OCI-LY3 (cell line): ENCODE results near the gene SKIDA1.
"Not testable (repeated sequence)": the region's sequence is repeated elsewhere in the genome, so short reads cannot be mapped to it uniquely, and the experiment has no call there.

ENCODE experiments used
- H2AFZ ChIP-seq: fragments of 200-600, 300-600 bp; shearing (Covaris generic); 2 replicates; pipeline ENCODE4 v1.6.0; 2014; ENCODE audit warnings: antibody characterized with exemption, low read depth, low read length
- H3K27ac ChIP-seq: fragments of 200-600, 300-600 bp; sonication (generic); 2 replicates; pipeline ENCODE4 v1.5.1; 2014; ENCODE audit warnings: mild to moderate bottlenecking, low read length, moderate library complexity, mixed read lengths
- H3K27me3 ChIP-seq: fragments of 200-600, 300-600 bp; sonication (generic); 2 replicates; pipeline ENCODE4 v1.6.1; 2014; ENCODE audit warnings: low read depth, low read length, mixed read lengths
- H3K36me3 ChIP-seq: fragments of 200-600, 300-600 bp; sonication (generic); replicated peaks from 2 replicates; pipeline ENCODE3; 2014; ENCODE audit warnings: low read depth, low read length, mixed read lengths
- H3K4me1 ChIP-seq: fragments of 300-600, 200-600 bp; sonication (generic); 2 replicates; pipeline ENCODE4 v1.6.1; 2014; ENCODE audit warnings: low read length, mixed read lengths
- H3K4me2 ChIP-seq: fragments of 200-600, 300-600 bp; sonication (generic); 2 replicates; pipeline ENCODE4 v1.6.1; 2014; ENCODE audit warnings: low read length, mixed read lengths
- H3K4me3 ChIP-seq: fragments of 300-600, 200-600 bp; sonication (generic); 2 replicates; pipeline ENCODE4 v1.5.1; 2014; ENCODE audit warnings: antibody characterized with exemption, mild to moderate bottlenecking, low read length, moderate library complexity
- H3K79me2 ChIP-seq: fragments of 300-600, 200-600 bp; shearing (Covaris generic); 2 replicates; pipeline ENCODE4 v1.6.1; 2014; ENCODE audit warnings: mild to moderate bottlenecking, low read length, mixed read lengths
- H3K9ac ChIP-seq: fragments of 300-600, 200-600 bp; shearing (Covaris generic); 2 replicates; pipeline ENCODE4 v1.6.0; 2014; ENCODE audit warnings: mild to moderate bottlenecking, low read length, moderate library complexity
- H3K9me3 ChIP-seq: fragments of 200-600, 300-600 bp; shearing (Covaris generic); 2 replicates; pipeline ENCODE4 v1.6.1; 2014; ENCODE audit warnings: low read length, mixed read lengths; ENCODE audit not compliant: insufficient read depth
- H4K20me1 ChIP-seq: fragments of 200-600, 300-600 bp; sonication (generic); 2 replicates; pipeline ENCODE4 v1.6.1; 2016; ENCODE audit warnings: low read length, mixed read lengths; ENCODE audit not compliant: insufficient read depth
- CTCF ChIP-seq: fragments of 200-600, 300-600 bp; sonication (generic); IDR thresholded peaks from 2 replicates; pipeline ENCODE4 v1.5.1; 2014; ENCODE audit warnings: antibody characterized with exemption, low read length, low read depth
- EZH2phosphoT487 ChIP-seq: fragments of 200-600 bp; shearing (Covaris generic); IDR thresholded peaks from 2 replicates; pipeline ENCODE4 v1.6.1; 2018; ENCODE audit warnings: antibody characterized with exemption, mixed run types, low read depth

Gene SKIDA1

DNA sequence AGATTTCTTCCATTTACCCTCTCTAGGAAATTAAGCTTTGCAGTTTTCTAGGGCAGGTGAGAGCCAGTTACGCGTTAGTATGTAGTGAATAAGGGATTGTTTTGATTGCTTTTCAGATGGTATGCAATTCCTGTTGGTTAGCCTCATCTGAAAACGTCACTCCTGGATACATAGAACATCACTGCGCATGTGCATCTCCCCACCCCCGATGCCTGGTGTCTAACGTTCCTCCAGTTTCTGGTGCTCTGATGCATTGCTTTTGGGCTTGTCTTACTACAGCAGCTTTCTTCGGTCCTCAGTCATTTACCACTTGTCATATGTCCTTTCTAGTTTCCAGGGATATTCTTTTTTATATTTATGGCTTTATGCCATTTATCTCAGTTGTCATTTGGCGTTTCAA, 31.0 kb upstream of the SKIDA1 start:
- Histone ChIP-seq H3K4me2 (no peak overlapping the region), H3K9ac (no peak overlapping the region), H3K79me2 (peaks cover 17% of the 10 kb centered on the region), H4K20me1 (no peaks in the 10 kb centered on the region), H3K9me3 (no peaks in the 10 kb centered on the region), H2AFZ (no peak overlapping the region), H3K4me1 (no peaks in the 10 kb centered on the region), H3K27ac (no peak overlapping the region), H3K4me3 (no peak overlapping the region), H3K36me3 (peaks cover 9% of the 10 kb centered on the region), H3K27me3 (no peaks in the 10 kb centered on the region)
- no peak for TF ChIP-seq EZH2phosphoT487

DNA sequence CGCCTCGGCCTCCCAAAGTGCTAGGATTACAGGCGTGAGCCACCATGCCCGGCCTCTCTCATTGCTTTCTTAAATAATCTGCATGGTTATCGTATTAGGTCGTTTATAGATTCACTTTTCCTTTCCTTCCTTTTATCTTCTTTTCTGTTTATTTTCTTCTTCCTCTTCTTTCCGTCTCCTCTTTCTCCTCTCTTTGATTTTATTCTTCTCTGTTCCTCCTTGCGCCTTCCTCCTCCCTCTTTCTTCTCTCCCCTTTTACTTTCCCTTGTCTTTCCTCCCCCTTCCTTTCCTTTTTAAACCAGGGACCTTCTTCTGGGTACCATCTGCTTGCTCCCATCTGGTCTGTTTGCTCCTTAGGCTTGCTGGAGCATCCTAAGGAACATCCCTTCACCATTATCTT, 27.2 kb upstream of the SKIDA1 start:
- Histone ChIP-seq H3K4me1 (no peaks in the 10 kb centered on the region), H3K4me2 (no peak overlapping the region), H3K36me3 (peaks cover 6% of the 10 kb centered on the region), H2AFZ (no peak overlapping the region), H3K27ac (no peak overlapping the region), H3K79me2 (peaks cover 7% of the 10 kb centered on the region; the same call in 1 of the 2 replicates), H3K4me3 (no peak overlapping the region), H4K20me1 (no peaks in the 10 kb centered on the region), H3K27me3 (no peaks in the 10 kb centered on the region), H3K9me3 (no peaks in the 10 kb centered on the region), H3K9ac (no peak overlapping the region)
- no peak for TF ChIP-seq EZH2phosphoT487
- TF ChIP-seq CTCF: no peak

GRCh38 chr10:21547246-21547645, 21.8 kb upstream of the SKIDA1 start:
- H3K4me2 ChIP-seq: no peak overlapping the region
- H3K27ac ChIP-seq: no peak overlapping the region
- H3K9ac ChIP-seq: no peak overlapping the region
- peaks cover 4% of the 10 kb centered on the region; the same call in 1 of the 2 replicates for H3K79me2 ChIP-seq
- H3K9me3 ChIP-seq: no peaks in the 10 kb centered on the region
- no peaks in the 10 kb centered on the region for H4K20me1 ChIP-seq
- no peaks in the 10 kb centered on the region for H3K4me1 ChIP-seq
- TF ChIP-seq CTCF (no peak), EZH2phosphoT487 (no peak)
- H3K36me3 ChIP-seq: peaks cover 8% of the 10 kb centered on the region
- H3K27me3 ChIP-seq: no peaks in the 10 kb centered on the region
- no peak overlapping the region for H2AFZ ChIP-seq
- no peak overlapping the region for H3K4me3 ChIP-seq

GRCh38 chr10:21540701-21541100, 15.2 kb upstream of the SKIDA1 start:
- peaks cover 14% of the 10 kb centered on the region for H3K79me2 ChIP-seq
- H4K20me1 ChIP-seq, H3K9ac ChIP-seq: not testable (repeated sequence)

DNA sequence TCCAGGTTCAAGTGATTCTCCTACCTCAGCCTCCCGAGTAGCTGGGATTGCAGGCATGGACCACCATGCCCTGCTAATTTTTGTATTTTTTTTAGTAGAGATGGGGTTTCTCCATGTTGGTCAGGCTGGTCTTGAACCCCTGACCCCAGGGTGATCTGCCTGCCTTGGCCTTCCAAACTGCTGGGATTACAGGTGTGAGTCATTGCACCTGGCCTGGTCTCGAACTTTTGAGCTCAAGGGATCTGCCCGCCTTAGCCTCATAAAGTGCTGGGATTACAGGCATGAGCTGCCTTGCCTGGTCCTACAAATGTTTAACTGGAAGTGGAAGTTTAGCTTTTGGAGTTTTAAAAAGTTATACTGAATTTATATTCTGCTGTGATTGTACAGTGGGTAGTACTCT, 11.4 kb upstream of the SKIDA1 start:
- Histone ChIP-seq H3K79me2 (peaks cover 25% of the 10 kb centered on the region), H2AFZ (no peak overlapping the region), H3K27me3 (no peaks in the 10 kb centered on the region), H3K27ac (no peak overlapping the region), H4K20me1 (peaks cover 5% of the 10 kb centered on the region; the same call in 1 of the 2 replicates), H3K4me3 (no peak overlapping the region), H3K4me2 (no peak overlapping the region), H3K36me3 (peaks cover 10% of the 10 kb centered on the region), H3K9ac (no peak overlapping the region), H3K9me3 (no peaks in the 10 kb centered on the region), H3K4me1 (peaks cover 11% of the 10 kb centered on the region; the same call in 1 of the 2 replicates)
- no peak for TF ChIP-seq CTCF
- no peak for TF ChIP-seq EZH2phosphoT487

More at GRCh38 chr10:21540701-21541100, 15.2 kb upstream of the SKIDA1 start:
- not testable (repeated sequence) for H3K9me3 ChIP-seq, H3K4me3 ChIP-seq, H2AFZ ChIP-seq, H3K4me2 ChIP-seq, H3K27me3 ChIP-seq, H3K4me1 ChIP-seq, H3K27ac ChIP-seq
- peaks cover 19% of the 10 kb centered on the region for H3K36me3 ChIP-seq

GRCh38 chr10:21535976-21536375, 10.5 kb upstream of the SKIDA1 start:
- H3K9ac ChIP-seq: not testable (repeated sequence)

More at GRCh38 chr10:21535976-21536375, 10.5 kb upstream of the SKIDA1 start:
- H3K9me3 ChIP-seq, H3K36me3 ChIP-seq, H3K4me3 ChIP-seq, H3K27ac ChIP-seq, H2AFZ ChIP-seq, H3K4me2 ChIP-seq, H4K20me1 ChIP-seq, H3K27me3 ChIP-seq: not testable (repeated sequence)
- H3K4me1 ChIP-seq: peaks cover 11% of the 10 kb centered on the region; the same call in 1 of the 2 replicates
- peaks cover 25% of the 10 kb centered on the region for H3K79me2 ChIP-seq
